ENCODE data around the gene PKNOX2.
"Not testable (repeated sequence)": the region's sequence is repeated elsewhere in the genome, so short reads cannot be mapped to it uniquely, and the experiment has no call there.

PKNOX2 gene

GRCh38 chr11:125211191-125211947 is 46.8 kb downstream of the PKNOX2 start:
- DNase-seq = no peak

- DNase-seq = no peak
These were observed 47.4 kb downstream of the PKNOX2 start for GRCh38 chr11:125211948-125212340.

GRCh38 chr11:125214601-125215565 is 50.3 kb downstream of the PKNOX2 start:
- no peak for DNase-seq

GRCh38 chr11:125215976-125216375 is 51.4 kb downstream of the PKNOX2 start:
- DNase-seq = no peak

GRCh38 chr11:125218336-125218735 is 53.8 kb downstream of the PKNOX2 start:
- DNase-seq = no peak

- DNase-seq = no peak
These were observed 56.9 kb downstream of the PKNOX2 start for GRCh38 chr11:125221461-125221860.

GRCh38 chr11:125222494-125222893 is 57.9 kb downstream of the PKNOX2 start:
- no peak for DNase-seq

GRCh38 chr11:125223161-125223560 is 58.6 kb downstream of the PKNOX2 start:
- not testable (repeated sequence) for DNase-seq

GRCh38 chr11:125223901-125224361 is 59.4 kb downstream of the PKNOX2 start:
- no peak for DNase-seq

GRCh38 chr11:125224391-125225021 is 60.0 kb downstream of the PKNOX2 start:
- no peak for DNase-seq

GRCh38 chr11:125225401-125225800 is 60.9 kb downstream of the PKNOX2 start:
- DNase-seq = no peak

GRCh38 chr11:125226031-125226430 is 61.5 kb downstream of the PKNOX2 start:
- no peak for DNase-seq

- DNase-seq = no peak
These were observed 62.2 kb downstream of the PKNOX2 start for GRCh38 chr11:125226706-125227105.

GRCh38 chr11:125227151-125227550 is 62.6 kb downstream of the PKNOX2 start:
- no peak for DNase-seq

- DNase-seq = no peak
These were observed 63.9 kb downstream of the PKNOX2 start for GRCh38 chr11:125228445-125228844.

- no peak for DNase-seq
These were observed 64.4 kb downstream of the PKNOX2 start for GRCh38 chr11:125228993-125229392.

GRCh38 chr11:125229916-125230315 is 65.4 kb downstream of the PKNOX2 start:
- DNase-seq = no peak

GRCh38 chr11:125233116-125233515 is 68.6 kb downstream of the PKNOX2 start:
- no peak for DNase-seq

GRCh38 chr11:125233736-125234275 is 69.3 kb downstream of the PKNOX2 start:
- DNase-seq = no peak

GRCh38 chr11:125235071-125235471 is 70.5 kb downstream of the PKNOX2 start:
- no peak for DNase-seq

GRCh38 chr11:125236072-125236825 is 71.7 kb downstream of the PKNOX2 start:
- DNase-seq = no peak
